IMR-90 (cell line): ENCODE measurements around the gene RALGPS2. TPM values are rescaled to one million over a fixed set of nuclear protein-coding genes. Genes with fewer than 3 reads are reported as not detected.

Experiments used
- ATAC-seq: fragments of 200-7000 bp; cut with Tn5 transposase; 2 replicates; pipeline ENCODE4 v1.9.1; 2020; ENCODE audit warnings: low read depth, mild to moderate bottlenecking, moderate library complexity
- BruUV-seq: library from RNA; stranded (reverse); fragments of 400-500 nt; replicated peaks from 2 replicates; lab custom pipeline; 2021; lab: Mats Ljungman, UMichigan
- CTCF ChIA-PET: fragments of 300-600 bp; formaldehyde crosslinking; extraction: SDS; loops from one replicate; lab custom pipeline; 2021; ENCODE audit warnings: antibody characterized with exemption; lab: Yijun Ruan, JAX
- POLR2A ChIA-PET: fragments of 300-600 bp; sonication (Branson Sonifier 250); formaldehyde crosslinking; loops from one replicate; lab custom pipeline; 2022; ENCODE audit warnings: antibody characterized with exemption; ENCODE audit not compliant: unreplicated experiment; lab: Charles Lee
- DNase-seq: peaks from one replicate; pipeline ENCODE4 v3.0.0; 2013
- H2AFZ ChIP-seq: replicated peaks from 2 replicates; pipeline ENCODE3; 2013; ENCODE audit warnings: low read length, mild to moderate bottlenecking; ENCODE audit not compliant: poor library complexity
- H2AK5ac ChIP-seq: 2 replicates; pipeline ENCODE4 v1.6.1; 2013; ENCODE audit warnings: low read depth, low read length, inconsistent platforms
- H2AK9ac ChIP-seq: replicated peaks from 2 replicates; pipeline ENCODE3; 2013; ENCODE audit warnings: mild to moderate bottlenecking, low read depth, low read length, moderate library complexity; ENCODE audit not compliant: poor library complexity
- H2BK120ac ChIP-seq: 2 replicates; pipeline ENCODE4 v1.6.1; 2013; ENCODE audit warnings: low read depth, low read length, inconsistent platforms
- H2BK15ac ChIP-seq: 3 replicates; pipeline ENCODE4 v1.6.1; 2013; ENCODE audit warnings: low read depth, low read length, inconsistent platforms
- H2BK20ac ChIP-seq: 2 replicates; pipeline ENCODE4 v1.6.1; 2013; ENCODE audit warnings: low read depth, mild to moderate bottlenecking, inconsistent platforms, low read length, moderate library complexity
- H2BK5ac ChIP-seq: 2 replicates; pipeline ENCODE4 v1.6.1; 2013; ENCODE audit warnings: mild to moderate bottlenecking, low read depth, low read length, inconsistent platforms; ENCODE audit not compliant: poor library complexity, severe bottlenecking
- H3K14ac ChIP-seq: replicated peaks from 2 replicates; pipeline ENCODE4 v1.6.1; 2013; ENCODE audit warnings: low read depth, low read length, inconsistent platforms
- H3K18ac ChIP-seq: 2 replicates; pipeline ENCODE4 v1.6.1; 2013; ENCODE audit warnings: low read depth, low read length, control low read depth
- H3K23ac ChIP-seq: 2 replicates; pipeline ENCODE4 v1.6.1; 2013; ENCODE audit warnings: low read depth, low read length, inconsistent platforms
- H3K27ac ChIP-seq: 2 replicates; pipeline ENCODE4 v1.5.1; 2013; ENCODE audit warnings: mild to moderate bottlenecking, control low read depth, low read length; ENCODE audit not compliant: insufficient read depth
- H3K27me3 ChIP-seq: 2 replicates; pipeline ENCODE4 v1.6.1; 2013; ENCODE audit warnings: low read length; ENCODE audit not compliant: control insufficient read depth, insufficient read depth
- H3K36me3 ChIP-seq: 2 replicates; pipeline ENCODE4 v1.6.1; 2013; ENCODE audit warnings: low read length, mixed read lengths; ENCODE audit not compliant: control insufficient read depth, insufficient read depth
- H3K4ac ChIP-seq: 2 replicates; pipeline ENCODE4 v1.6.1; 2013; ENCODE audit warnings: low read depth, low read length, inconsistent platforms
- H3K4me1 ChIP-seq: 2 replicates; pipeline ENCODE4 v1.6.1; 2013; ENCODE audit warnings: low read length, mixed read lengths; ENCODE audit not compliant: control insufficient read depth, insufficient read depth
- H3K4me2 ChIP-seq: 2 replicates; pipeline ENCODE4 v1.6.1; 2013; ENCODE audit warnings: low read depth, mild to moderate bottlenecking, control low read depth, low read length, moderate library complexity
- H3K4me3 ChIP-seq: 2 replicates; pipeline ENCODE4 v1.5.1; 2013; ENCODE audit warnings: low read depth, mild to moderate bottlenecking, control low read depth, low read length, moderate library complexity; ENCODE audit not compliant: insufficient read depth
- H3K56ac ChIP-seq: 2 replicates; pipeline ENCODE4 v1.6.1; 2013; ENCODE audit warnings: low read length, inconsistent platforms; ENCODE audit not compliant: insufficient read depth; ENCODE audit errors: extremely low read depth
- H3K79me1 ChIP-seq, 2 experiments: 2 replicates each; pipeline ENCODE4 v1.6.1; 2013; ENCODE audit warnings: low read length in 2 of 2, inconsistent platforms in 1 of 2, low read depth in 1 of 2
- H3K9ac ChIP-seq: 2 replicates; pipeline ENCODE4 v1.6.1; 2013; ENCODE audit warnings: low read depth, low read length, control low read depth
- H3K9me1 ChIP-seq: 2 replicates; pipeline ENCODE4 v1.6.1; 2013; ENCODE audit warnings: low read length, inconsistent platforms; ENCODE audit not compliant: insufficient read depth
- H3K9me3 ChIP-seq: 2 replicates; pipeline ENCODE4 v1.6.1; 2013; ENCODE audit warnings: low read length; ENCODE audit not compliant: control insufficient read depth, insufficient read depth
- H4K20me1 ChIP-seq: 2 replicates; pipeline ENCODE4 v1.6.1; 2013; ENCODE audit warnings: low read length, inconsistent platforms; ENCODE audit not compliant: insufficient read depth
- H4K5ac ChIP-seq: 2 replicates; pipeline ENCODE4 v1.6.1; 2013; ENCODE audit warnings: mild to moderate bottlenecking, low read depth, low read length, control low read depth
- H4K8ac ChIP-seq, 2 experiments: 2 replicates each; pipeline ENCODE4 v1.6.1; 2013; ENCODE audit warnings: low read depth in 2 of 2, low read length in 2 of 2, control low read depth in 1 of 2, inconsistent platforms in 1 of 2
- H4K91ac ChIP-seq: 2 replicates; pipeline ENCODE4 v1.6.1; 2013; ENCODE audit warnings: low read depth, low read length, inconsistent platforms; ENCODE audit not compliant: insufficient read depth
- CEBPB ChIP-seq: IDR thresholded peaks from 2 replicates; pipeline ENCODE4 v1.6.1; 2012; ENCODE audit warnings: low read depth, low read length, improper control_type of control experiment
- CHD1 ChIP-seq: IDR thresholded peaks from 2 replicates; pipeline ENCODE4 v1.6.1; 2012; ENCODE audit warnings: low read depth, low read length, improper control_type of control experiment
- FOS ChIP-seq: fragments of 150-350 bp; IDR thresholded peaks from 2 replicates; pipeline ENCODE4 v1.6.1; 2016; ENCODE audit warnings: low read depth, low read length
- MAFK ChIP-seq: IDR thresholded peaks from 2 replicates; pipeline ENCODE4 v1.6.1; 2012; ENCODE audit warnings: low read depth, low read length, improper control_type of control experiment
- RCOR1 ChIP-seq: IDR thresholded peaks from 2 replicates; pipeline ENCODE4 v1.6.1; 2012; ENCODE audit warnings: mild to moderate bottlenecking, low read length, improper control_type of control experiment; ENCODE audit not compliant: insufficient replicate concordance
- USF2 ChIP-seq: fragments of 150-350 bp; IDR thresholded peaks from 2 replicates; pipeline ENCODE4 v1.6.1; 2017; ENCODE audit warnings: mild to moderate bottlenecking, antibody characterized with exemption, low read length, low read depth
- WGBS, 2 experiments: methylation state at CpG; one replicate each; pipeline versions ENCODE4 v1.1.5 to v1.1.7; 2013; ENCODE audit warnings: missing lambda C conversion rate in 2 of 2; ENCODE audit not compliant: insufficient read length in 1 of 2; ENCODE audit errors: extremely low coverage in 2 of 2; 5-methylcytosine and 5-hydroxymethylcytosine counted together
- dilution Hi-C: fragments of 300-500 bp; cut with HindIII; formaldehyde crosslinking; loops from one replicate; pipeline ENCODE4 v1.14.3; 2018; ENCODE audit warnings: low sequenced_read_pairs; ENCODE audit not compliant: unreplicated experiment
- in situ Hi-C: fragments of 300-500 bp; cut with MboI; formaldehyde crosslinking; loops from 3 replicates; pipeline ENCODE4 v1.14.3; 2019; ENCODE audit warnings: low sequenced_read_pairs, inconsistent platforms, mixed read lengths
- intact Hi-C: fragments of 100-400 bp; cut with micrococcal nuclease; formaldehyde crosslinking; loops from 2 replicates; pipeline ENCODE4 v1.10.0; 2022
- polyA plus RNA-seq, 3 experiments: library from polyadenylated mRNA; depleted of rRNA; stranded (reverse); fragments of >200 nt; gene quantifications; 2 replicates each; pipeline ENCODE4 v1.2.3, GENCODE V29; 2012; ENCODE audit warnings: low replicate concordance in 1 of 3
- total RNA-seq: library from RNA; depleted of rRNA; stranded (reverse); fragments of >200 nt; gene quantifications from 2 replicates; pipeline ENCODE4 v1.2.3, GENCODE V29; 2012

RALGPS2 gene
- total and polyA plus RNA-seq, 2 of the 4 experiments (the other 2 are of a cell fraction) = 13.8 to 148 TPM

- Histone ChIP-seq H3K14ac (no peak overlapping the region), H4K91ac (peak overlapping the region; percentile 19; the same call in 1 of the 2 replicates), H3K79me1 (0 out of 4 replicates have a peak, but pooled peaks cover 0 to 5% of the 10 kb centered on the region in 2 experiments), H3K9me1 (peaks cover 5% of the 10 kb centered on the region), H4K20me1 (no peaks in the 10 kb centered on the region), H2AK5ac (peak overlapping the region; percentile 54; the same call in 1 of the 2 replicates), H3K4ac (peak overlapping the region; percentile 41; the same call in 1 of the 2 replicates), H2BK15ac (peak overlapping the region; percentile 49), H3K36me3 (no peaks in the 10 kb centered on the region), H3K9me3 (no peaks in the 10 kb centered on the region), H2BK120ac (peak overlapping the region; percentile 66; the same call in 1 of the 2 replicates), H3K56ac (no peak overlapping the region), H4K5ac (peak overlapping the region; percentile 64; the same call in 1 of the 2 replicates), H3K27ac (peak overlapping the region; percentile 38; the same call in 1 of the 2 replicates), H3K4me3 (no peak overlapping the region), H2AFZ (no peak overlapping the region), H2BK20ac (peak overlapping the region; percentile 73), H3K9ac (no peak overlapping the region), H3K4me2 (no peak overlapping the region), H4K8ac (peak overlapping the region; percentile 22 to 58; a peak in 3 of 4 replicates), H2BK5ac (peak overlapping the region; percentile 65), H3K23ac (no peak overlapping the region), H3K18ac (peak overlapping the region; percentile 82; the same call in 1 of the 2 replicates), H2AK9ac (no peak overlapping the region), H3K4me1 (peaks cover 17% of the 10 kb centered on the region), H3K27me3 (no peaks in the 10 kb centered on the region)
- in situ Hi-C loops (no loop called here), intact Hi-C loops (no loop called here), dilution Hi-C loops (no loop called here)
- ChIA-PET POLR2A (no interaction called here), CTCF (no interaction called here)
- whole genome bisulfite sequencing, 2 experiments = 90% methylated on average over 2 of the region's 2 CpGs; no CpG with 5 or more reads in 1 of the 2 experiments
- BruUV-seq = no TSS peak
- peak; percentile 26 for DNase-seq
- ATAC-seq = no peak
- no peak for TF ChIP-seq MAFK
- no peak for TF ChIP-seq USF2
- no peak for TF ChIP-seq FOS
- no peak for TF ChIP-seq RCOR1
- TF ChIP-seq CHD1 = no peak
- TF ChIP-seq CEBPB = 0 out of 2 replicates have a peak, but pooled peaks have one; percentile 12
Measured at GRCh38 chr1:178688244-178688643, 36.8 kb upstream of the RALGPS2 start.
